NB4 (cell line): ENCODE data around the gene NETO2.

ENCODE experiments used
- DNase-seq: peaks from one replicate; pipeline ENCODE4 v3.0.0; 2010; ENCODE audit warnings: low read depth
- H3K4me3 ChIP-seq: one replicate; pipeline ENCODE4 v1.5.1; 2011; ENCODE audit warnings: mild to moderate bottlenecking, low read depth, low read length, moderate library complexity
- MYC ChIP-seq: IDR thresholded peaks from 2 replicates; pipeline ENCODE4 v1.6.1; 2011; ENCODE audit warnings: low read depth, low read length
- POLR2A ChIP-seq: IDR thresholded peaks from 2 replicates; pipeline ENCODE4 v1.6.1; 2011; ENCODE audit warnings: mild to moderate bottlenecking; ENCODE audit not compliant: insufficient read length; ENCODE audit errors: extremely low read depth
- TF ChIP-seq, protein P1 (sequence below): IDR thresholded peaks from one replicate; pipeline ENCODE4 v1.5.1; 2012; ENCODE audit warnings: low read depth, low read length
- TF ChIP-seq, protein P2 (sequence below): IDR thresholded peaks from 2 replicates; pipeline ENCODE4 v1.6.1; 2011; ENCODE audit warnings: low read depth, low read length

Gene NETO2

GRCh38 chr16:47073223-47074155, 70.3 kb downstream of the NETO2 start:
- no peak overlapping the region for H3K4me3 ChIP-seq
- DNase-seq, result no peak
- TF ChIP-seq MYC, result no peak
- TF ChIP-seq, protein P1, sequence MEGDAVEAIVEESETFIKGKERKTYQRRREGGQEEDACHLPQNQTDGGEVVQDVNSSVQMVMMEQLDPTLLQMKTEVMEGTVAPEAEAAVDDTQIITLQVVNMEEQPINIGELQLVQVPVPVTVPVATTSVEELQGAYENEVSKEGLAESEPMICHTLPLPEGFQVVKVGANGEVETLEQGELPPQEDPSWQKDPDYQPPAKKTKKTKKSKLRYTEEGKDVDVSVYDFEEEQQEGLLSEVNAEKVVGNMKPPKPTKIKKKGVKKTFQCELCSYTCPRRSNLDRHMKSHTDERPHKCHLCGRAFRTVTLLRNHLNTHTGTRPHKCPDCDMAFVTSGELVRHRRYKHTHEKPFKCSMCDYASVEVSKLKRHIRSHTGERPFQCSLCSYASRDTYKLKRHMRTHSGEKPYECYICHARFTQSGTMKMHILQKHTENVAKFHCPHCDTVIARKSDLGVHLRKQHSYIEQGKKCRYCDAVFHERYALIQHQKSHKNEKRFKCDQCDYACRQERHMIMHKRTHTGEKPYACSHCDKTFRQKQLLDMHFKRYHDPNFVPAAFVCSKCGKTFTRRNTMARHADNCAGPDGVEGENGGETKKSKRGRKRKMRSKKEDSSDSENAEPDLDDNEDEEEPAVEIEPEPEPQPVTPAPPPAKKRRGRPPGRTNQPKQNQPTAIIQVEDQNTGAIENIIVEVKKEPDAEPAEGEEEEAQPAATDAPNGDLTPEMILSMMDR, result no peak
- TF ChIP-seq, protein P2, sequence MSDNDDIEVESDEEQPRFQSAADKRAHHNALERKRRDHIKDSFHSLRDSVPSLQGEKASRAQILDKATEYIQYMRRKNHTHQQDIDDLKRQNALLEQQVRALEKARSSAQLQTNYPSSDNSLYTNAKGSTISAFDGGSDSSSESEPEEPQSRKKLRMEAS, result no peak

DNA sequence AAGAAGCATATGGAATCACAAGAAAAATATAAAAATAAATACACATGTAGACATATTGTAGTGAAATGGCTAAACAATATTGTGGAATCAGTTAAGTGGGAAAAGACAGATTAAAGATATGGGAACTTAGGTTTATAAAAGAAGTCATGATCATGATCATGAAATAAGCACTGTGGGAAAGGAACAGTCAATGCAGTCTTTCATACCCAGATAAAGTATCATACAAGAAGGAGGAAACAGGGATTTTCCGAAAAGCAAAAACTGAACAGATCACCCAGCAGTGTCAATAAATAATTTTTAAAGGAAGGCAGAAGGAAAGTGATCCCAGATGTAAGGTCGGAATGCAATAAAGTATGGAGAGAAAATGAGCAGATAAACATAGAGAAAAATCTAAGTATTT, 71.6 kb downstream of the NETO2 start:
- no peak overlapping the region for H3K4me3 ChIP-seq
- TF ChIP-seq, protein P1, result no peak
- TF ChIP-seq MYC (no peak), POLR2A (no peak)
- TF ChIP-seq, protein P2, result no peak
- no peak for DNase-seq

DNA sequence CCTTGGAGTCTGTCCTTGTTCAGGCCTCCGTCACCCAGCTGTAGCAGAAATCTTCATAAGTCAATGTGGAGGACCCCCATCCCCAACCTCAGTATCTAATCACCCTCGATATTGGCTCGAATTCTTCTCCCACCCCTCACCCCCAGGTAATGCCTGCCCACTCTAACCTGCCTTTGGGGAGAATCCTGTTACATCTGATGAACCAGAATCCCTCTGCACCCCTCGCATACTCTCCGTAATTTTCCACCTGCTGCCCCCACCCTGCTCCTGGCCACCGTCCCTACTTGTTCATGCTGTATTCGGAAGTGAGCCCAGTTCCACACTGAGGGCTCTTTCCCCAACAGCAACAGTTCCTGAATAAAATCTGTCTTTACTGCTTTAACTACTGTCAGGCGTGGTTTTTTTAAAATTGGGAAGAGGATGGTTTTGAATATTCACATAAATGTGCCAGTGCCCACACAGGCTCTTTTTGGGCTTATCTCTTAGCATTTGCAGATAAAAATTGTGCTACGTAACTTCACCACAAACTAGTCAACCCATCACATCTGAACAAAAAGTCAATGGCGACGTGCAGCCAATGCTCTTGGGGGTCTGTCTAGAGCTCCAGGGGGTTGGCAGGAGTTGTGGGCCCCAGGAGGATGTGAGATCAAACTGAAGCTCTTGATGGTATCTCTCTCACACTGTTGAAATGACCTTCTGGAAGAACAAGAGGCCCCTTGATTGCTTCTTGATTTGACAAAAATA, 73.7 kb downstream of the NETO2 start:
- DNase-seq, result no peak
- no peak for TF ChIP-seq MYC
- no peak for TF ChIP-seq POLR2A
- TF ChIP-seq, protein P2, result no peak
- TF ChIP-seq, protein P1, result no peak
- H3K4me3 ChIP-seq, result no peak overlapping the region

DNA sequence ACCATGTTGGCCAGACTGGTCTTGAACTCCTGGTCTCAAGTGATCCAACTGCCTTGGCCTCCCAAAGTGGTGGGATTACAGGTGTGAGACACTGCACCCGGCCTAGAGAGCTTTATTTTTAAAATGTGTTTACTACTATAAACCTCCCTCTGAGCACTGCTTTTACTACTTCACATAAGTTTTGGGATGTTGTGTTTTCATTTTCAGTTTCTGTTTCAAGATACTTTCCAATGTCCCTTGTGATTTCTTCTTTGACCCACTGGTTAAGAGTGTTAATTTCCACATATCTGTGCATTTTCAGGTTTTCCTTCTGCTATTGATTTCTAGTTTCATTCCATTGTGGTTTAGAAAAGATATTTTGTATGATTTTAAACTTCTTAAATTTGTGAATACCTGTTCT, 74.4 kb downstream of the NETO2 start:
- DNase-seq, result no peak
- no peak overlapping the region for H3K4me3 ChIP-seq
- TF ChIP-seq, protein P2, result no peak
- TF ChIP-seq POLR2A (no peak), MYC (no peak)
- TF ChIP-seq, protein P1, result no peak

- TF ChIP-seq MYC (no peak), POLR2A (no peak)
- TF ChIP-seq, protein P2, result no peak
- TF ChIP-seq, protein P1, result no peak
- no peak for DNase-seq
- H3K4me3 ChIP-seq, result no peak overlapping the region
These were observed 76.5 kb downstream of the NETO2 start for GRCh38 chr16:47067203-47067602.
